ENCODE measurements around the gene PRKACA.

PRKACA gene

DNA sequence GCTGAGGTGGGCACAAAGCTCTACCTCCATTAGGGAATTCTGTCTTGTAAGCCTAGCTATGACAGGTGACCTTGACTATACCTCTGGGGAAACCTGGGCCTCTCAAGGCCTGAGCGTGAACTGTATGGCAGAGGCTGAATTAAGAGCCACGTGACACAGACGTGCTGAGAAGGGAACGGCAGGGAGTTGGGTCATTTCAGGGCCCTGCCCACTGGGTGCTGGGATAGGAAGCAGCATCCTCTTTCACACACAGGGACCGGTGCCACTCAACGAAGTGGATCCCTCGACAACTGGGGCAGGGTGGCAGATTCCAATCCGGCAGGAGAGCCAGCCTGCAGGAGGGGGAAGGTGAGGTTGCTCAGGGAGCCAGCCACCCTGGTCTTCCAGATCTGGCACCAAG lies 9.6 kb upstream of the PRKACA start:
- ChIA-PET POLR2A (no interaction called here), CTCF (no interaction called here)
- DNase-seq (ENCODE audit: extremely low spot score) = no peak
- TF ChIP-seq SP1 (IDR thresholded peaks at IDR 0.05) (no peak), L3MBTL2 (conservative IDR thresholded peaks at IDR 0.05) (no peak), FOXA1 (IDR thresholded peaks at IDR 0.05) (no peak), ELF4 (IDR thresholded peaks at IDR 0.05) (no peak), FOXM1 (IDR thresholded peaks at IDR 0.05; ENCODE audit: borderline replicate concordance) (no peak), CTBP1 (IDR thresholded peaks at IDR 0.05; ENCODE audit: borderline replicate concordance) (no peak), ZNF384 (IDR thresholded peaks at IDR 0.05) (no peak), FOXK2 (IDR thresholded peaks at IDR 0.05) (no peak), NFRKB (IDR thresholded peaks at IDR 0.05) (no peak), HDGF (IDR thresholded peaks at IDR 0.05; ENCODE audit: borderline replicate concordance) (no peak), LEF1 (IDR thresholded peaks at IDR 0.05; ENCODE audit: borderline replicate concordance) (no peak), BHLHE40 (IDR thresholded peaks at IDR 0.05; ENCODE audit: borderline replicate concordance) (no peak), ARNT (IDR thresholded peaks at IDR 0.05) (no peak), TARDBP (IDR thresholded peaks at IDR 0.05) (no peak), SUZ12 (IDR thresholded peaks at IDR 0.05) (no peak)
- TF ChIP-seq, protein P1, sequence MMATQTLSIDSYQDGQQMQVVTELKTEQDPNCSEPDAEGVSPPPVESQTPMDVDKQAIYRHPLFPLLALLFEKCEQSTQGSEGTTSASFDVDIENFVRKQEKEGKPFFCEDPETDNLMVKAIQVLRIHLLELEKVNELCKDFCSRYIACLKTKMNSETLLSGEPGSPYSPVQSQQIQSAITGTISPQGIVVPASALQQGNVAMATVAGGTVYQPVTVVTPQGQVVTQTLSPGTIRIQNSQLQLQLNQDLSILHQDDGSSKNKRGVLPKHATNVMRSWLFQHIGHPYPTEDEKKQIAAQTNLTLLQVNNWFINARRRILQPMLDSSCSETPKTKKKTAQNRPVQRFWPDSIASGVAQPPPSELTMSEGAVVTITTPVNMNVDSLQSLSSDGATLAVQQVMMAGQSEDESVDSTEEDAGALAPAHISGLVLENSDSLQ (IDR thresholded peaks at IDR 0.05) = no peak

DNA sequence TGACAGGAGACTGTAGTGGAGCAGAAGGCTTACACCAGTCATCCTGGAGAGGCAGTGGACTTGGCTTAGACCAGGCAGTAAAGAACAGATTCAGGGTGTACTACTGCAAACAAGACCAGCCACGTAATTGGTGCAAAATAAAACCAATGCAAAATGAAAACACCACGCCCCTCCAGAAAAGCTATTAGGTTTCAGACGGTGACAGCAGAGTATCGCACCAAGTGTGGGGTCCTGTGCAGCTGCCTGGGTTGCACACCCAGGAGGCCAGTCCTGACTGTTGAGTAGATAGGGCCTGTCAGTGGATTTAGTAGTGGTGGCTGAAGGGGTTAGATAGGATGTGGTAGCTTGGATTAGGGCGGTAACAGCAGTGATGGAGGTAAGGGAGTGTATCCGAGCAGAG lies 5.4 kb upstream of the PRKACA start:
- CTCF ChIA-PET = no interaction called here
- DNase-seq (ENCODE audit: extremely low spot score) = no peak
- POLR2A ChIA-PET = interaction anchor here (3.4 kb wide), 1 partner anchor 14 kb away, joined by 13 read pairs; the partner anchor contains the start of gene ASF1B
- TF ChIP-seq L3MBTL2 (conservative IDR thresholded peaks at IDR 0.05) (no peak), CTBP1 (IDR thresholded peaks at IDR 0.05; ENCODE audit: borderline replicate concordance) (no peak), FOXA1 (IDR thresholded peaks at IDR 0.05) (no peak), HDGF (IDR thresholded peaks at IDR 0.05; ENCODE audit: borderline replicate concordance) (no peak), TARDBP (IDR thresholded peaks at IDR 0.05) (no peak), FOXM1 (IDR thresholded peaks at IDR 0.05; ENCODE audit: borderline replicate concordance) (no peak), ZNF384 (IDR thresholded peaks at IDR 0.05) (no peak), ELF4 (IDR thresholded peaks at IDR 0.05) (no peak)
- TF ChIP-seq, protein P1 (IDR thresholded peaks at IDR 0.05) = no peak

DNA sequence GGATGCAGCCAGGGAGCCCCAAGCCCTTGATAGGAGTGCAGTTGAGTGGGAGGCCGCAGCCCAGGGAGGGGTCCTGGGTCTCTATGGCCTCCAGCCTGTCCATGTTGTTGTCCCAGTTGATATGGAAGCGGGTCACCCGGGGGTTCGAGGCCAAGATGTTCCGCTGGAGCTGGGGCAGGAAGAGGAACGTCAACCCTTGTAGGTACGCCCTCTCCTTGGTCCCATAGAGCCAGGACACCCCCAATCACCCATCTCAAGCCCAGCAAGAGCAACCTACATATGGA lies 2.9 kb upstream of the PRKACA start:
- TF ChIP-seq NFRKB (IDR thresholded peaks at IDR 0.05) (no peak), TARDBP (IDR thresholded peaks at IDR 0.05) (no peak), CTBP1 (IDR thresholded peaks at IDR 0.05; ENCODE audit: borderline replicate concordance) (no peak), HDGF (IDR thresholded peaks at IDR 0.05; ENCODE audit: borderline replicate concordance) (no peak), BHLHE40 (IDR thresholded peaks at IDR 0.05; ENCODE audit: borderline replicate concordance) (no peak), LEF1 (IDR thresholded peaks at IDR 0.05; ENCODE audit: borderline replicate concordance) (no peak)
- TF ChIP-seq, protein P1 (IDR thresholded peaks at IDR 0.05) = no peak
- DNase-seq (ENCODE audit: extremely low spot score) = no peak
- ChIA-PET POLR2A (interaction anchor here (1.1 kb wide), 1 partner anchor 15 kb away, joined by 3 read pairs; no protein-coding TSS in a partner anchor), CTCF (interaction anchor here (0.6 kb wide), 2 partner anchors 28 to 261 kb away, joined by 3 read pairs; no protein-coding TSS in a partner anchor)

DNA sequence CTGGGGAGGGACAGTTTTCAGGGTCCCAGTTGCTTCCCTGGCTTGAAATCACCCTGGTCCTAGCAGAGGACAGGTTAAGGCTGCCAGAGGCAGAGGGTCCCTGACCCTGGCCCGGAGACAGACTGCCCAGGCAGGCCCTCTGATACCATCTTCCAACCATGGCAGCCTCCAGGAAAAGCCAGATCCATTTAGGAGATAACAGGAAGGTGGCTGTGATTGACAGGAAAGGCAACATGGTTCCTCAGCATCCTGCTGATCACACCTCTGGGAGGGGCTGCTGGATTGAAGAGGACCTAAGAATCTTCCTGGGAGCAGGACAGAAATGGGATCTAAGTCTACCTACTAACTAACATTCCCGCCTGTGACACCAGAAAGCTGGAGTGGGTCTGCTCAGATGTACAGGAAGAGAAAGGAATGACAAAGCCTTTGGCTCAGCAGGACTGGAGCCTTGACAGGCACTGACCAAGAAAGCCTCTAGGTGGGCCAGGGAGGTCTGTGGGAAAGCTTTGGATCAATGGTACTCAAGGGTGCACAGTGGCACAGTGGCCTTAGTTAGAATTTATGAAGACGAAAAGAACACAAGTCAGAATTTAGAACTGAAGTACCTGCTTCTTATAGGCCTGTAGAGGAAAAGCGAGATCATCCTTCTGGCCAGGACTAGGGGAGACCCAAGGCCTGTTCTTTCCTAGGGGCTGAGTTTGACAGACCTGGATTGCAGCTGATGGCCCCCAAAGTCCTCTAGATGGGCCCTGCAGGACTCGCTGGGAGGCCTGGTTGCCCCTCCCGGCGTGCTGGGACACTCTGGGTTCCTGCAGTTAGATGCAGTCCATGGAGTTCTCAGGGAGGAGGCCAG lies 2.3 kb upstream of the PRKACA start:
- TF ChIP-seq FOXM1 (IDR thresholded peaks at IDR 0.05; ENCODE audit: borderline replicate concordance) (no peak), ZNF384 (IDR thresholded peaks at IDR 0.05) (no peak), SUZ12 (IDR thresholded peaks at IDR 0.05) (no peak), FOXA1 (IDR thresholded peaks at IDR 0.05) (no peak), ARNT (IDR thresholded peaks at IDR 0.05) (no peak), TARDBP (IDR thresholded peaks at IDR 0.05) (no peak), LEF1 (IDR thresholded peaks at IDR 0.05; ENCODE audit: borderline replicate concordance) (no peak)
- TF ChIP-seq, protein P1 (IDR thresholded peaks at IDR 0.05) = peak; percentile 72
- CTCF ChIA-PET = interaction anchor here (0.6 to 0.7 kb wide), 3 partner anchors 15 to 260 kb away, joined by 3 read pairs; no protein-coding TSS in a partner anchor
- POLR2A ChIA-PET = interaction anchor here (1.1 kb wide), 1 partner anchor 16 kb away, joined by 3 read pairs; no protein-coding TSS in a partner anchor
- no peak for DNase-seq (ENCODE audit: extremely low spot score)

DNA sequence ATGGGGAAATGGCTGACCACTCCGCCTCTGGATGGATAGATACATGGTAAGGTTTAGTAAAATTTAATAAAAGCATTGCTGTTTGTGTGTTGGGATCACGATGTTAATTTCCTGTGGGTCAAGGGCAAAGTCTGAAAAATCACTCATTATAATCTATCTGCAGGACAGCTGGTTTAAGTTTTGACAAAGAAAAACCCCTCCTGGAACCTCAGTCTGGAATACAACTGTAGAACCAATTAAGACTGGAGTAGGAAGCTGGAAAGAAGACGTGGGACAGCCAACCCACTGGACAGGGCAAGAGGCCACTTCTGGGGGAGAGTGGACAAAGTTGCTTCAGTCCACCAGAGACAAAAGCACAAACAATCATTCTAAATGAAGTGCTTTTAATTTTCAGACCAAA lies 1.6 kb upstream of the PRKACA start:
- ChIA-PET POLR2A (interaction anchor here (1.7 kb wide), 1 partner anchor 18 kb away, joined by 5 read pairs; no protein-coding TSS in a partner anchor), CTCF (no interaction called here)
- no peak for DNase-seq (ENCODE audit: extremely low spot score)
- no peak for TF ChIP-seq HDGF (IDR thresholded peaks at IDR 0.05; ENCODE audit: borderline replicate concordance)
- TF ChIP-seq SUZ12 (IDR thresholded peaks at IDR 0.05) = no peak
- TF ChIP-seq ELF4 (IDR thresholded peaks at IDR 0.05) = no peak
- TF ChIP-seq LEF1 (IDR thresholded peaks at IDR 0.05; ENCODE audit: borderline replicate concordance) = no peak
- TF ChIP-seq SP1 (IDR thresholded peaks at IDR 0.05) = no peak
- TF ChIP-seq, protein P1 (IDR thresholded peaks at IDR 0.05) = no peak
